HK-2 (cell line): ENCODE results near the gene SETX.

Source experiments
- DNase-seq: peaks from one replicate; pipeline ENCODE4 v3.0.0-alpha.2; 2018; ENCODE audit not compliant: unreplicated experiment

SETX gene

GRCh38 chr9:132240841-132241482 is 113.8 kb downstream of the SETX start:
- peak; percentile 81 for DNase-seq

- no peak for DNase-seq
Observed at GRCh38 chr9:132239999-132240840, 114.6 kb downstream of the SETX start.

GRCh38 chr9:132239518-132239917 is 115.3 kb downstream of the SETX start:
- no peak for DNase-seq

- no peak for DNase-seq
Observed at GRCh38 chr9:132238992-132239391, 115.8 kb downstream of the SETX start.

GRCh38 chr9:132238026-132238972 is 116.5 kb downstream of the SETX start:
- DNase-seq, result no peak

- no peak for DNase-seq
Observed at GRCh38 chr9:132237481-132237880, 117.3 kb downstream of the SETX start.

GRCh38 chr9:132236662-132237311 is 118.0 kb downstream of the SETX start:
- DNase-seq, result no peak

- DNase-seq, result peak; percentile 80
Observed at GRCh38 chr9:132235894-132236661, 118.7 kb downstream of the SETX start.

- DNase-seq, result no peak
Observed at GRCh38 chr9:132235125-132235524, 119.7 kb downstream of the SETX start.

GRCh38 chr9:132234535-132234934 is 120.3 kb downstream of the SETX start:
- no peak for DNase-seq

- no peak for DNase-seq
Observed at GRCh38 chr9:132233138-132233537, 121.6 kb downstream of the SETX start.

- DNase-seq, result no peak
Observed at GRCh38 chr9:132232522-132232921, 122.3 kb downstream of the SETX start.

- no peak for DNase-seq
Observed at GRCh38 chr9:132231019-132231701, 123.6 kb downstream of the SETX start.

GRCh38 chr9:132230605-132231004 is 124.2 kb downstream of the SETX start:
- DNase-seq, result no peak

- no peak for DNase-seq
Observed at GRCh38 chr9:132228062-132228461, 126.7 kb downstream of the SETX start.

GRCh38 chr9:132226571-132227430 is 128.0 kb downstream of the SETX start:
- no peak for DNase-seq

GRCh38 chr9:132224645-132225044 is 130.1 kb downstream of the SETX start:
- DNase-seq, result no peak

GRCh38 chr9:132221941-132222340 is 132.8 kb downstream of the SETX start:
- DNase-seq, result no peak

GRCh38 chr9:132218208-132218607 is 136.6 kb downstream of the SETX start:
- no peak for DNase-seq
